Endothelial cell of umbilical vein (primary cell): Measurements from ENCODE around the gene UBB. TPM values are rescaled to one million over a fixed set of nuclear protein-coding genes. Genes with fewer than 3 reads are reported as not detected.

Source experiments
- BruUV-seq: library from RNA; stranded (reverse); fragments of 400-500 nt; replicated peaks from 2 replicates; lab custom pipeline; 2021; lab: Mats Ljungman, UMichigan
- CTCF ChIA-PET: fragments of 300-600, 350-600 bp; sonication (Branson Sonifier 250); formaldehyde crosslinking; loops from one replicate; lab custom pipeline; 2021; ENCODE audit warnings: antibody characterized with exemption, inconsistent platforms; lab: Charles Lee
- POLR2A ChIA-PET: fragments of 300-600, 350-600 bp; sonication (Branson Sonifier 250); formaldehyde crosslinking; loops from one replicate; lab custom pipeline; 2021; ENCODE audit warnings: antibody characterized with exemption, inconsistent platforms; lab: Charles Lee
- DNase-seq: peaks from one replicate; pipeline ENCODE4 v3.0.0-alpha.2; 2011; ENCODE audit warnings: low read depth, low spot score
- FAIRE-seq: peaks from 2 replicates; lab custom pipeline; 2011; peaks lifted over from hg19 to GRCh38; lab: Jason Lieb, UNC
- H2AFZ ChIP-seq: 2 replicates; pipeline ENCODE4 v1.6.0; 2012; ENCODE audit warnings: low read depth, low read length, control low read depth, inconsistent platforms
- H3K27ac ChIP-seq: 2 replicates; pipeline ENCODE4 v1.5.1; 2011; ENCODE audit warnings: low read depth, mild to moderate bottlenecking, control low read depth, low read length, moderate library complexity; ENCODE audit not compliant: insufficient read depth
- H3K27me3 ChIP-seq, 2 experiments: 2 replicates each; pipeline versions ENCODE4 v1.6.0 to v1.6.1; 2011; ENCODE audit warnings: low read length in 2 of 2, mixed read lengths in 1 of 2; ENCODE audit not compliant: control insufficient read depth in 2 of 2, insufficient read depth in 2 of 2
- H3K36me3 ChIP-seq, 2 experiments: 2 replicates in 1 of 2; 3 replicates in 1 of 2; pipeline ENCODE4 v1.5.1; 2011; ENCODE audit warnings: low read length in 2 of 2, mild to moderate bottlenecking in 1 of 2, moderate library complexity in 1 of 2; ENCODE audit not compliant: control insufficient read depth in 2 of 2, insufficient read depth in 2 of 2; ENCODE audit errors: extremely low read depth in 1 of 2
- H3K4me1 ChIP-seq: 3 replicates; pipeline ENCODE4 v1.5.1; 2011; ENCODE audit warnings: mild to moderate bottlenecking, low read length; ENCODE audit not compliant: control insufficient read depth, insufficient read depth; ENCODE audit errors: extremely low read depth
- H3K4me2 ChIP-seq: 2 replicates; pipeline ENCODE4 v1.6.1; 2011; ENCODE audit warnings: low read length, control low read depth, mixed read lengths; ENCODE audit not compliant: insufficient read depth
- H3K4me3 ChIP-seq, 3 experiments: fragments of 200-600 bp in 1 of 3; sonication (generic), shearing (Covaris generic) in 1 of 3; replicated peaks in 1 of 3; 2 replicates each; pipeline ENCODE4 v1.5.1; 2011 to 2016; ENCODE audit warnings: control low read depth in 3 of 3, low read length in 3 of 3, mild to moderate bottlenecking in 2 of 3, inconsistent platforms in 1 of 3, low read depth in 1 of 3, moderate library complexity in 1 of 3; ENCODE audit not compliant: insufficient read depth in 1 of 3
- H3K79me2 ChIP-seq: 2 replicates; pipeline ENCODE4 v1.6.0; 2012; ENCODE audit warnings: low read length, inconsistent platforms; ENCODE audit not compliant: control insufficient read depth, insufficient read depth
- H3K9ac ChIP-seq: replicated peaks from 2 replicates; pipeline ENCODE3; 2011; ENCODE audit warnings: low read length, control low read depth; ENCODE audit not compliant: insufficient read depth; ENCODE audit errors: extremely low read depth
- H3K9me1 ChIP-seq: replicated peaks from 3 replicates; pipeline ENCODE4 v1.6.0; 2011; ENCODE audit warnings: mild to moderate bottlenecking, low read length; ENCODE audit not compliant: control insufficient read depth, insufficient read depth; ENCODE audit errors: extremely low read depth
- H3K9me3 ChIP-seq: replicated peaks from 2 replicates; pipeline ENCODE4 v1.5.1; 2012; ENCODE audit warnings: low read length, inconsistent platforms; ENCODE audit not compliant: control insufficient read depth, insufficient read depth
- H4K20me1 ChIP-seq: replicated peaks from 2 replicates; pipeline ENCODE3; 2011; ENCODE audit warnings: mild to moderate bottlenecking, low read length; ENCODE audit not compliant: control insufficient read depth, insufficient read depth; ENCODE audit errors: extremely low read depth
- EZH2 ChIP-seq: IDR thresholded peaks from 2 replicates; pipeline ENCODE4 v1.6.1; 2012; ENCODE audit warnings: borderline replicate concordance, low read depth, mild to moderate bottlenecking, moderate library complexity, low read length, inconsistent platforms; ENCODE audit not compliant: severe bottlenecking
- FOS ChIP-seq: IDR thresholded peaks from 2 replicates; pipeline ENCODE4 v1.6.1; 2011; ENCODE audit warnings: mild to moderate bottlenecking, low read length, moderate library complexity, borderline replicate concordance; ENCODE audit not compliant: insufficient read depth
- GATA2 ChIP-seq: IDR thresholded peaks from 2 replicates; pipeline ENCODE4 v1.7.0; 2011; ENCODE audit warnings: low read depth, mild to moderate bottlenecking, moderate library complexity, mixed read lengths, low read length; ENCODE audit not compliant: insufficient read length, insufficient read depth
- JUN ChIP-seq: IDR thresholded peaks from 2 replicates; pipeline ENCODE4 v1.6.1; 2011; ENCODE audit warnings: borderline replicate concordance, low read depth; ENCODE audit not compliant: insufficient read length, insufficient read depth
- MYC ChIP-seq: IDR thresholded peaks from one replicate; pipeline ENCODE4 v1.6.1; 2011; ENCODE audit warnings: mild to moderate bottlenecking, low read depth, low read length
- POLR2A ChIP-seq: IDR thresholded peaks from 2 replicates; pipeline ENCODE4 v1.6.1; 2012; ENCODE audit warnings: low read depth, mild to moderate bottlenecking, control low read depth, low read length
- POLR2AphosphoS5 ChIP-seq: IDR thresholded peaks from 2 replicates; pipeline ENCODE4 v1.6.1; 2012; ENCODE audit warnings: low read depth, mild to moderate bottlenecking, control low read depth, low read length, moderate library complexity; ENCODE audit not compliant: insufficient read depth
- dilution Hi-C: fragments of 300-500 bp; cut with MboI; formaldehyde crosslinking; loops from one replicate; pipeline ENCODE4 v1.15.0; 2019; ENCODE audit warnings: low sequenced_read_pairs; ENCODE audit not compliant: extremely low pct_ligation_motif_present
- intact Hi-C: fragments of 100-400 bp; cut with micrococcal nuclease; formaldehyde crosslinking; loops from one replicate; pipeline ENCODE4 v1.10.0; 2022
- polyA plus RNA-seq, 4 experiments: library from polyadenylated mRNA; depleted of rRNA in 3 of 4; stranded (reverse) in 3 of 4; unstranded in 1 of 4; fragments of >200 nt; gene quantifications; 2 replicates each; pipeline versions ENCODE4 v1.2.1 to v1.2.3, GENCODE V29; 2011 to 2012; ENCODE audit warnings: missing spikeins in 1 of 4
- total RNA-seq: library from RNA; stranded (reverse); gene quantifications from 2 replicates; pipeline ENCODE4 v1.2.3, GENCODE V29; 2021
- TF ChIP-seq, protein P1 (sequence below), 2 donors: IDR thresholded peaks; 1 replicate in 1 of 2; 2 replicates in 1 of 2; pipeline ENCODE4 v1.5.1; 2011; ENCODE audit warnings: low read length in 2 of 2, mild to moderate bottlenecking in 2 of 2, moderate library complexity in 2 of 2, control low read depth in 1 of 2, inconsistent platforms in 1 of 2, low read depth in 1 of 2; ENCODE audit not compliant: insufficient read depth in 1 of 2; ENCODE audit errors: extremely low read depth in 1 of 2
- TF ChIP-seq, protein P2 (sequence below): IDR thresholded peaks from 2 replicates; pipeline ENCODE4 v1.6.1; 2011; ENCODE audit not compliant: insufficient read depth, insufficient read length

The UBB gene
- total and polyA plus RNA-seq, 2 donors (not counting 3 experiments of a cell fraction or from before 2014, with no cell fraction given): 1,294 to 1,683 TPM

DNA sequence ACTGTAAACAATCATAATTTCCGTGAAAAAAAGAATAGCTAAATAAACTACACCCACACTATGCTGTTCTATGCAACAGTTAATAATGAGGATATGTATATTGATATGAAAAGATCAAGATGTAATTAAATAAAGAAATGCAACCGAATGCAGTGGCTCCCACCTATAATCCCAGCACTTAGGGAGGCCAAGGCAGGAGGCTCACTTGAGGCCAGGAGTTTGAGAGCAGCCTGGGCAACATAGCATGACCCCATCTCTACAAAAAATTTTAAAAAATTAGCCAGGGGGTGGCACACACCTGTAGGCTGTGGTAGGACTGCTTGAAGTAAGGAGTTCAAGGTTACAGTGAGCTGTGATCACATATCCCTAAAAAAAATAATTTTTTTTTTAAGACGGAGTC is 42.5 kb upstream of the UBB start:
- no TSS peak for BruUV-seq
- Histone ChIP-seq H3K27ac (no peak overlapping the region), H3K4me2 (no peak overlapping the region), H3K9ac (no peak overlapping the region), H3K9me1 (no peaks in the 10 kb centered on the region), H3K9me3 (no peaks in the 10 kb centered on the region), H2AFZ (no peak overlapping the region), H4K20me1 (no peaks in the 10 kb centered on the region), H3K4me3 (no peak overlapping the region), H3K79me2 (no peaks in the 10 kb centered on the region), H3K36me3 (no peaks in the 10 kb centered on the region), H3K4me1 (no peaks in the 10 kb centered on the region), H3K27me3 (no peaks in the 10 kb centered on the region)
- intact Hi-C loops: no loop called here
- FAIRE-seq (no peak), DNase-seq (no peak)
- ChIA-PET POLR2A (interaction anchor here (0.7 kb wide), 1 partner anchor 44 kb away, joined by 3 read pairs; no protein-coding TSS in a partner anchor), CTCF (interaction anchor here (0.8 to 2.2 kb wide), 5 partner anchors 12 to 48 kb away, joined by 3 to 13 read pairs (median 4); partner anchors contain the start of gene CENPV)
- no peak for TF ChIP-seq EZH2
- TF ChIP-seq FOS: no peak
- TF ChIP-seq, protein P1, sequence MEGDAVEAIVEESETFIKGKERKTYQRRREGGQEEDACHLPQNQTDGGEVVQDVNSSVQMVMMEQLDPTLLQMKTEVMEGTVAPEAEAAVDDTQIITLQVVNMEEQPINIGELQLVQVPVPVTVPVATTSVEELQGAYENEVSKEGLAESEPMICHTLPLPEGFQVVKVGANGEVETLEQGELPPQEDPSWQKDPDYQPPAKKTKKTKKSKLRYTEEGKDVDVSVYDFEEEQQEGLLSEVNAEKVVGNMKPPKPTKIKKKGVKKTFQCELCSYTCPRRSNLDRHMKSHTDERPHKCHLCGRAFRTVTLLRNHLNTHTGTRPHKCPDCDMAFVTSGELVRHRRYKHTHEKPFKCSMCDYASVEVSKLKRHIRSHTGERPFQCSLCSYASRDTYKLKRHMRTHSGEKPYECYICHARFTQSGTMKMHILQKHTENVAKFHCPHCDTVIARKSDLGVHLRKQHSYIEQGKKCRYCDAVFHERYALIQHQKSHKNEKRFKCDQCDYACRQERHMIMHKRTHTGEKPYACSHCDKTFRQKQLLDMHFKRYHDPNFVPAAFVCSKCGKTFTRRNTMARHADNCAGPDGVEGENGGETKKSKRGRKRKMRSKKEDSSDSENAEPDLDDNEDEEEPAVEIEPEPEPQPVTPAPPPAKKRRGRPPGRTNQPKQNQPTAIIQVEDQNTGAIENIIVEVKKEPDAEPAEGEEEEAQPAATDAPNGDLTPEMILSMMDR (IDR thresholded peaks at IDR 0.05; ENCODE audit: extremely low read depth in 1 of 2, insufficient read depth in 1 of 2, low read depth in 1 of 2, low read length in 2 of 2): no peak
- no peak for TF ChIP-seq GATA2
- TF ChIP-seq POLR2A: no peak
- no peak for TF ChIP-seq MYC
- TF ChIP-seq JUN: no peak
- no peak for TF ChIP-seq POLR2AphosphoS5
- TF ChIP-seq, protein P2, sequence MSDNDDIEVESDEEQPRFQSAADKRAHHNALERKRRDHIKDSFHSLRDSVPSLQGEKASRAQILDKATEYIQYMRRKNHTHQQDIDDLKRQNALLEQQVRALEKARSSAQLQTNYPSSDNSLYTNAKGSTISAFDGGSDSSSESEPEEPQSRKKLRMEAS: no peak
- dilution Hi-C loops: no loop called here
